CD4-positive, alpha-beta memory T cell (primary cell): ENCODE results near the gene PDE4B. TPM values are rescaled to one million over a fixed set of nuclear protein-coding genes. Genes with fewer than 3 reads are reported as not detected.

Source experiments
- CTCF ChIA-PET: fragments of 350-600 bp; sonication (Branson Sonifier 250); formaldehyde crosslinking; loops from one replicate; lab custom pipeline; 2021; ENCODE audit warnings: inconsistent platforms; ENCODE audit not compliant: partially characterized antibody; lab: Charles Lee
- POLR2A ChIA-PET: fragments of 350-600 bp; sonication (Branson Sonifier 250); formaldehyde crosslinking; loops from one replicate; lab custom pipeline; 2021; ENCODE audit not compliant: partially characterized antibody; lab: Charles Lee
- DNase-seq, 5 donors: peaks; one replicate each; pipeline versions ENCODE4 v3.0.0 to v3.0.0-alpha.2; 2020 to 2022; ENCODE audit warnings: mixed read lengths in 1 of 5
- H3K27ac ChIP-seq: one replicate; pipeline ENCODE4 v1.7.0; 2013; ENCODE audit warnings: low read depth, low read length
- H3K27me3 ChIP-seq: 2 replicates; pipeline ENCODE4 v1.7.0; 2013; ENCODE audit warnings: mild to moderate bottlenecking, low read length, moderate library complexity; ENCODE audit not compliant: insufficient read depth
- H3K36me3 ChIP-seq: 2 replicates; pipeline ENCODE4 v1.7.0; 2013; ENCODE audit warnings: mild to moderate bottlenecking, low read length, moderate library complexity; ENCODE audit not compliant: insufficient read depth
- H3K4me1 ChIP-seq: 2 replicates; pipeline ENCODE4 v1.7.0; 2013; ENCODE audit warnings: mild to moderate bottlenecking, low read length, moderate library complexity; ENCODE audit not compliant: insufficient read depth
- H3K4me3 ChIP-seq, 2 donors: one replicate each; pipeline ENCODE4 v1.7.0; 2013; ENCODE audit warnings: low read length in 2 of 2, mild to moderate bottlenecking in 1 of 2
- H3K9me3 ChIP-seq, 2 donors: one replicate each; pipeline ENCODE4 v1.7.0; 2013; ENCODE audit warnings: low read length in 2 of 2, control low read depth in 1 of 2; ENCODE audit not compliant: control insufficient read depth in 1 of 2
- H3K27ac Mint-ChIP-seq, 7 donors: one replicate each; pipeline ENCODE4 v1.8.0; 2020 to 2021; ENCODE audit warnings: mixed read lengths in 7 of 7, mild to moderate bottlenecking in 6 of 7, inconsistent platforms in 3 of 7, moderate library complexity in 3 of 7
- H3K27me3 Mint-ChIP-seq, 2 donors: one replicate each; pipeline ENCODE4 v1.8.0; 2020 to 2021; ENCODE audit warnings: mixed read lengths in 2 of 2
- H3K36me3 Mint-ChIP-seq, 2 donors: one replicate each; pipeline ENCODE4 v1.8.0; 2020 to 2021; ENCODE audit warnings: mixed read lengths in 2 of 2, inconsistent platforms in 1 of 2, mild to moderate bottlenecking in 1 of 2
- H3K4me1 Mint-ChIP-seq, 4 donors: one replicate each; pipeline ENCODE4 v1.8.0; 2020 to 2021; ENCODE audit warnings: mixed read lengths in 4 of 4, mild to moderate bottlenecking in 1 of 4
- H3K4me3 Mint-ChIP-seq, 8 donors: one replicate each; pipeline ENCODE4 v1.8.0; 2020 to 2021; ENCODE audit warnings: mixed read lengths in 8 of 8, mild to moderate bottlenecking in 7 of 8, moderate library complexity in 6 of 8, inconsistent platforms in 3 of 8
- H3K9me3 Mint-ChIP-seq, 8 donors: one replicate each; pipeline ENCODE4 v1.8.0; 2020 to 2021; ENCODE audit warnings: mixed read lengths in 8 of 8, mild to moderate bottlenecking in 5 of 8, inconsistent platforms in 3 of 8, moderate library complexity in 1 of 8
- intact Hi-C: fragments of 100-400 bp; cut with micrococcal nuclease; formaldehyde crosslinking; loops from one replicate; pipeline ENCODE4 v1.15.1; 2023
- polyA plus RNA-seq, 2 donors: library from polyadenylated mRNA; unstranded; fragments of 300-500 nt; fragmentation: Illumina TruSeq; gene quantifications; one replicate each; pipeline ENCODE4 v1.2.3, GENCODE V29; 2021
- total RNA-seq, 2 experiments: library from RNA; stranded (reverse); gene quantifications; one replicate each; pipeline ENCODE4 v1.2.3, GENCODE V29; 2021

PDE4B gene
- total and polyA plus RNA-seq, 4 experiments from 2014 or later: 33.8 to 116 (median 40.7) TPM

GRCh38 chr1:66374148-66374547 is 581.5 kb downstream of the PDE4B start:
- intact Hi-C loops: loop anchor here (1.0 to 5.0 kb wide), 2 partner anchors 42 to 73 kb away; no protein-coding TSS in a partner anchor
- Histone ChIP-seq H3K4me3 (no peak overlapping the region), H3K9me3 (no peaks in the 10 kb centered on the region), H3K27me3 (no peaks in the 10 kb centered on the region), H3K27ac (peak overlapping the region; percentile 58), H3K4me1 (peaks cover 73% of the 10 kb centered on the region), H3K36me3 (peaks cover 17% of the 10 kb centered on the region)
- Mint-ChIP-seq H3K4me1 (peaks cover 59 to 74% (median 67%) of the 10 kb centered on the region in 4 donors), H3K27ac (peak overlapping the region; percentile 84 to 99 (median 93)), H3K27me3 (no peaks in the 10 kb centered on the region), H3K9me3 (peaks cover 0 to 2% (median 0%) of the 10 kb centered on the region in 8 donors), H3K36me3 (peaks cover 39 to 45% of the 10 kb centered on the region in 2 donors), H3K4me3 (peak overlapping the region in 6 of 8 donors; percentile 30 to 86 (median 66))
- CTCF ChIA-PET: interaction anchor here (3.0 to 4.3 kb wide), 2 partner anchors 72 to 121 kb away, joined by 16 to 26 read pairs; no protein-coding TSS in a partner anchor
- POLR2A ChIA-PET: interaction anchor here (1.1 to 16.4 kb wide), 6 partner anchors 15 to 100 kb away, joined by 3 to 216 read pairs (median 15); no protein-coding TSS in a partner anchor
- peak in 1 of 5 donors; percentile 20 for DNase-seq

- Histone ChIP-seq H3K9me3 (no peaks in the 10 kb centered on the region), H3K36me3 (peaks cover 12% of the 10 kb centered on the region), H3K27me3 (no peaks in the 10 kb centered on the region), H3K4me3 (no peak overlapping the region), H3K27ac (peak overlapping the region; percentile 58), H3K4me1 (peaks cover 69% of the 10 kb centered on the region)
- Mint-ChIP-seq H3K9me3 (peaks cover 0 to 2% (median 0%) of the 10 kb centered on the region in 8 donors), H3K27ac (peak overlapping the region; percentile 81 to 99 (median 93)), H3K27me3 (no peaks in the 10 kb centered on the region), H3K4me1 (peaks cover 58 to 72% (median 65%) of the 10 kb centered on the region in 4 donors), H3K4me3 (peak overlapping the region; percentile 47 to 86 (median 68)), H3K36me3 (peaks cover 36 to 40% of the 10 kb centered on the region in 2 donors)
- peak; percentile 51 to 66 (median 54) for DNase-seq
- intact Hi-C loops: loop anchor here (1.0 to 5.0 kb wide), 3 partner anchors 42 to 73 kb away; no protein-coding TSS in a partner anchor
- ChIA-PET CTCF (interaction anchor here (0.7 to 4.3 kb wide), 6 partner anchors 33 to 127 kb away, joined by 3 to 26 read pairs (median 4); no protein-coding TSS in a partner anchor), POLR2A (interaction anchor here (1.1 to 16.4 kb wide), 7 partner anchors 14 to 100 kb away, joined by 3 to 216 read pairs (median 10); no protein-coding TSS in a partner anchor)
These were observed 581.9 kb downstream of the PDE4B start for GRCh38 chr1:66374561-66375111.

- Histone ChIP-seq H3K4me3 (no peak overlapping the region), H3K36me3 (peaks cover 12% of the 10 kb centered on the region), H3K9me3 (no peaks in the 10 kb centered on the region), H3K4me1 (peaks cover 65% of the 10 kb centered on the region), H3K27ac (peak overlapping the region; percentile 58), H3K27me3 (no peaks in the 10 kb centered on the region)
- Mint-ChIP-seq H3K27me3 (no peaks in the 10 kb centered on the region), H3K4me1 (peaks cover 56 to 68% (median 64%) of the 10 kb centered on the region in 4 donors), H3K36me3 (peaks cover 34 to 38% of the 10 kb centered on the region in 2 donors), H3K4me3 (peak overlapping the region in 5 of 8 donors; percentile 23 to 86 (median 58)), H3K27ac (peak overlapping the region; percentile 81 to 99 (median 93)), H3K9me3 (peaks cover 0 to 2% (median 0%) of the 10 kb centered on the region in 8 donors)
- intact Hi-C loops: loop anchor here (5.0 kb wide), 1 partner anchor 62 kb away; no protein-coding TSS in a partner anchor
- no peak for DNase-seq
- ChIA-PET CTCF (interaction anchor here (0.7 to 4.3 kb wide), 10 partner anchors 15 to 389 kb away, joined by 3 to 26 read pairs (median 4); no protein-coding TSS in a partner anchor), POLR2A (interaction anchor here (1.6 to 16.4 kb wide), 5 partner anchors 25 to 100 kb away, joined by 4 to 216 read pairs (median 20); no protein-coding TSS in a partner anchor)
These were observed 582.4 kb downstream of the PDE4B start for GRCh38 chr1:66375125-66375524.

- Histone ChIP-seq H3K27ac (no peak overlapping the region), H3K4me3 (no peak overlapping the region), H3K27me3 (no peaks in the 10 kb centered on the region), H3K4me1 (peaks cover 24% of the 10 kb centered on the region), H3K9me3 (no peaks in the 10 kb centered on the region), H3K36me3 (no peaks in the 10 kb centered on the region)
- ChIA-PET POLR2A (interaction anchor here (1.2 kb wide), 1 partner anchor 10 kb away, joined by 3 read pairs; no protein-coding TSS in a partner anchor), CTCF (interaction anchor here (1.0 to 1.8 kb wide), 4 partner anchors 36 to 132 kb away, joined by 3 to 4 read pairs (median 3); no protein-coding TSS in a partner anchor)
- Mint-ChIP-seq H3K36me3 (peaks cover 0 to 2% of the 10 kb centered on the region in 2 donors), H3K9me3 (peaks cover 0 to 19% (median 7%) of the 10 kb centered on the region in 8 donors), H3K27me3 (no peaks in the 10 kb centered on the region), H3K4me1 (peaks cover 25 to 37% (median 31%) of the 10 kb centered on the region in 4 donors), H3K4me3 (peak overlapping the region; percentile 40 to 84 (median 56)), H3K27ac (peak overlapping the region in 6 of 7 donors; percentile 6 to 79 (median 40))
- DNase-seq: no peak
- intact Hi-C loops: loop anchor here (2.0 kb wide), 1 partner anchor 14 kb away; no protein-coding TSS in a partner anchor
These were observed 587.9 kb downstream of the PDE4B start for GRCh38 chr1:66380452-66381212.

- peaks cover 0 to 27% (median 16%) of the 10 kb centered on the region in 8 donors for H3K9me3 Mint-ChIP-seq
- H3K4me1 Mint-ChIP-seq: peaks cover 19 to 28% (median 21%) of the 10 kb centered on the region in 4 donors
- intact Hi-C loops: loop anchor here (2.0 kb wide), 1 partner anchor 15 kb away; no protein-coding TSS in a partner anchor
- peaks cover 2 to 5% of the 10 kb centered on the region in 2 donors for H3K36me3 Mint-ChIP-seq
- Histone ChIP-seq H3K36me3 (no peaks in the 10 kb centered on the region), H3K4me1 (peaks cover 13% of the 10 kb centered on the region), H3K4me3 (no peak overlapping the region), H3K27me3 (no peaks in the 10 kb centered on the region), H3K9me3 (no peaks in the 10 kb centered on the region), H3K27ac (no peak overlapping the region)
- H3K4me3 Mint-ChIP-seq: peak overlapping the region in 5 of 8 donors; percentile 6 to 48 (median 41)
- H3K27ac Mint-ChIP-seq: peak overlapping the region in 2 of 7 donors; percentile 13 to 76
- no peaks in the 10 kb centered on the region for H3K27me3 Mint-ChIP-seq
- ChIA-PET CTCF (interaction anchor here (1.0 to 1.8 kb wide), 3 partner anchors 35 to 133 kb away, joined by 3 to 4 read pairs (median 3); no protein-coding TSS in a partner anchor), POLR2A (interaction anchor here (0.7 to 1.2 kb wide), 2 partner anchors 11 to 99 kb away, joined by 3 to 5 read pairs; no protein-coding TSS in a partner anchor)
- no peak for DNase-seq
These were observed 589.1 kb downstream of the PDE4B start for GRCh38 chr1:66381621-66382275.

- no peaks in the 10 kb centered on the region for H3K9me3 ChIP-seq
- POLR2A ChIA-PET: no interaction called here
- no peak for DNase-seq
- Mint-ChIP-seq H3K36me3 (peaks cover 2 to 6% of the 10 kb centered on the region in 2 donors), H3K9me3 (peaks cover 0 to 31% (median 19%) of the 10 kb centered on the region in 8 donors), H3K4me3 (no peak overlapping the region), H3K27me3 (no peaks in the 10 kb centered on the region), H3K27ac (peak overlapping the region in 2 of 7 donors; percentile 25 to 43), H3K4me1 (peaks cover 17 to 28% (median 21%) of the 10 kb centered on the region in 4 donors)
- intact Hi-C loops: no loop called here
- no peak overlapping the region for H3K4me3 ChIP-seq
- H3K36me3 ChIP-seq: no peaks in the 10 kb centered on the region
- no peaks in the 10 kb centered on the region for H3K27me3 ChIP-seq
- H3K4me1 ChIP-seq: peaks cover 13% of the 10 kb centered on the region
- CTCF ChIA-PET: interaction anchor here (0.8 kb wide), 1 partner anchor 131 kb away, joined by 3 read pairs; no protein-coding TSS in a partner anchor
- no peak overlapping the region for H3K27ac ChIP-seq
These were observed 590.5 kb downstream of the PDE4B start for GRCh38 chr1:66383168-66383567.
